ENCODE measurements around the gene SPRN.
"Not testable (repeated sequence)": the region's sequence is repeated elsewhere in the genome, so short reads cannot be mapped to it uniquely, and the experiment has no call there.

Gene SPRN

DNA sequence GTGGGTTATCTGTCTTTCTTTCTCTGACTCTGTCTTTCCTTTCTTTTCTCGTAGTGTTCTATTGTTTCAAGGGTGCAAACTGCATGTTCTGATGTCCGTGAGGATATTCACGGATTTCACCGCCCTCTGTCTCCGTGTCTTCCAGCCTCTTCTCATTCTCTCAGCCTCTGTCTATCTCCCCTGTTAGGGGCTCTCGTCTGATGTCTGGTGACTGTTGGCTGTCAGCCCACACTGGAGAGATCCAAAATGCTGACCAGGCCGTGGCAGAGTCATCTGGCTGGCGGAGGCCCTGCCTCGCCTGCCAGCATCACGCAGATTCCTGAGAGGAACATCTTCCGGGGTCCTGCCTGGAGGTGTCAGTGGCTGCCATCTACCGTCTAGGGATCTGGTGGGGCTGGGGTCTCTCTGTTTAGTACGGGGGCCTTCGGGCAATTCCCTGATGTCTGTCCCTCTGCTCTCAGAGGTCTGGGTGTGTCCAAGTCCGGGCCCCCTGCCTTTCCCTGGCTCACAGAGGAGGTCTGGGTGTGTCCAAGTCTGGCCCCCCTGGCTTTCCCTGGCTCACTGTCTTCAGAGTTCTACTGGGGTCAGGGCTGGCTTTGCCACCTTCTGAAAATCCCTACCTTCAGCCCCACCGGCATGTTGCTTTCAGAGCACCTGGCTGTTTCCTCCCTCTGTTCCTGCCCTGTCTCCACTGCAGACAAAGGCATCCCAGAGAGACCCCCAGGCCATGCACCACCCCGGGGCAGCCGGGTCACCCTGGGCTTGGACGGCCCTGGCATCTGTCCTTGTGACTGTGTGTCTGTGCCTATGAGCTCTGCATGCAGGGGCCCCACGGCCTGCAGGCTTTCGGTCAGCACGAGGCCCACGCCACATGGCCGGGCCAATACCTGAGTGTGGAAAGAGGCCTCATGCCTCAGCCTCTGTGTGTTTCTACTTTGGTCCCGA is 15.4 kb upstream of the SPRN start:
- no peak for DNase-seq (ENCODE audit: low read depth)

GRCh38 chr10:133438711-133439273 is 14.4 kb upstream of the SPRN start:
- no peak for DNase-seq (ENCODE audit: low read depth)

DNA sequence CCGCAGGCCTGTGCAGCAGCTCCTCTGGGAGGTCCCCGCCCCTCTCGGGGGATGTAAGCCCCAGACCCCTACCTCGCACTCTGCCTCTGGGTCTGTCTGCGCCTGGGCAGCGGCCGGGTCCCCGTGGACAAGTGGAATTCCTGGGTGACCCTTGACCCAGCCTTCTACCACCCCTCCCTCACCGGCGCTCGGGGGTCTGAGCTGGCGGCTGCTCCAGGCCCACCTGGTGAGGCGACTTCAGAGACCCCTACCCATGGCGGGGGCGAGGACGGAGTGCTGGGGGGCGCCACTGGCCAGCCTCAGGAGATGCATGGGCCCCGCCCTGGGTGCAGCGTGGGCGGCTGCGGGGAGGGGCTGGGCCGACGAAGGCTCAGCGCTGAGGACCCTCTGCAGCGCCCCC is 8.4 kb upstream of the SPRN start:
- DNase-seq (ENCODE audit: low read depth), result not testable (repeated sequence)

- not testable (repeated sequence) for DNase-seq (ENCODE audit: low read depth)
These were observed 7.6 kb upstream of the SPRN start for GRCh38 chr10:133431888-133432613.

- not testable (repeated sequence) for DNase-seq (ENCODE audit: low read depth)
These were observed 5.1 kb upstream of the SPRN start for GRCh38 chr10:133429571-133429970.

DNA sequence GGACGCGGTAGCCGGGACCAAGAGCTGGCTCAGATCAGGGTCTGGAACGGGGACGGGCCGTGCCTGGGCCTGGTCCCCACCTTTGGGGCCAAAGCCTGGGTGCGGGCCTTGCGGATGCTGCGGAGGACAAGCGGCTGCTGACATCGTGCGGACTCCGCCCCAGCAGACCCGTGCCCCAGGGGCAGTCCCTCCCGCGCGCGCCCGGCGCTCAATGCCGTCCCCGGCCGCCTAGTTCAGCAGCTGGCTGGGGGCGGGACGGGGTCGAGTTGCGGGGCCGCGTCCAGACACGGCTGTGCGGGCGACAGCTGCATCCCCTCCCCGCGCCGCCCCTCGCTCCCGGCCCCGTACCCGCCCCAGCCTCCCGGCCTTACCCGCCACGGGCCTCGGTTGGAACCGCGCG is 323 bp downstream of the SPRN start:
- DNase-seq (ENCODE audit: low read depth), result not testable (repeated sequence)

GRCh38 chr10:133422807-133423771 is 1.3 kb downstream of the SPRN start:
- no peak for DNase-seq (ENCODE audit: low read depth)

GRCh38 chr10:133422223-133422806 is 2.1 kb downstream of the SPRN start:
- DNase-seq (ENCODE audit: low read depth), result no peak

DNA sequence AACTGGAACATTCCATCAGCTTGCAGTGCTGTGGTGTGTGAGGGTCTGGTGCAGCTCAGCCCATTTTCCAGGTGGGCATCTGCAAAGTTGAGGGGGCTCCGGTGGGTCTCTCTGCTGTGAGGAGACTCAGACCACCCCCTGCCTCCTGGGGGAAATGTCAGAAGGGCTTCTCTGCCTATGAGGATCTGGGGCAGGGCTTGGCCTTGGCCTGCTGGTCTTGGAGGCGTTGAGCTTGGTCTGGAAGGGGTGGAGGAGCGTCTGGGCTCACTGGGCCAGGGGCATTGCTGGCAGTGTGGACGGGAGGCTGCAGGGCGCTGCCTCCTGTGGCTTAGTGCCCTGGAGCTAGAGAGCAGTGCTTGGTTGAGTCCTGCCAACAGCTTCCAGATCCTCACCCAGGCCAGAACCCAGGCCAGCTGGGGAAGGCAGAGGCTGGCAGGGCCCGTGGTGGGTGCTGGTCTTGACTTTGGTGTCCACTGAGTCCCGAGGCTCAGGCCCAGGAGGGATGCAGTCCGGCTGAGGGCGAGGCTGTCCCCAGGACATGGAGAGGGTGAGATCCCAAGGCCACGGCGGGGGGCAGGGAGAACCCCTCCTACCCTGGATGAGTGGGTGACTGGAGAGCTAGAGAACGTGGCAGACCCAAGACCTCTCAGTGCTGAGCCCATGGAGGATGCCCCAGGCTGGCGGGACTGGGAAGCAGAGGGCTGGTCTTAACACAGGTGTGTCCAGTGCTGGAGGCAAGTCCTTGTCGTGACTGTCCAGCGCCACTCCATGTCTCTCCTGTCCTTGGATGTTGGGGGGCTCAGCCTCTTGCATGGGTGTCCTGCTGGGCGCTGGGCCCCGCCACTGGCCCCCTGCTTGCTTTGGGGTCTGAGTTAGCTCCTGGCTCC is 2.8 kb downstream of the SPRN start:
- no peak for DNase-seq (ENCODE audit: low read depth)

- DNase-seq (ENCODE audit: low read depth), result no peak
These were observed 3.8 kb downstream of the SPRN start for GRCh38 chr10:133420579-133420978.

DNA sequence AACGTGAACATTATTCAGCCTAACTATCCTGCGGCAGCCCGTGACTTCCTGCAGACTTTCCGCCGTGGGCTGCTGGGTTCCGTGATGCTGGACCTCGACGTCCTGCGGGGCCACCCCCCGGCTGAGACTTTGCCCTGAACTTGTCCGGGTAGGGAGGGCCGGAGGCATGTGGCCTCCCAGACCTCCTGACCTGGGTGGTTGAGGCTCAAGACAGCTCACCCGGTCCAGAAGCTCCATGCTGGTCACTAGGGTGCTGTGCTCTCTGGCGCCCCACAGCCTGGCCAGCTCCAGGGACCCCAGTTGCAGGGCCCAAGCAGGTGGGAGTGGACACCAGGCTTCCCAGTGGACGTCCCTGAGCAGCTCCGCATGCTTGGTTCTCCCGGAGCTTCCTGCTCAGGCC is 4.4 kb downstream of the SPRN start:
- DNase-seq (ENCODE audit: low read depth), result no peak

- DNase-seq (ENCODE audit: low read depth), result no peak
These were observed 5.0 kb downstream of the SPRN start for GRCh38 chr10:133419211-133419950.

GRCh38 chr10:133418289-133418993 is 6.0 kb downstream of the SPRN start:
- no peak for DNase-seq (ENCODE audit: low read depth)

DNA sequence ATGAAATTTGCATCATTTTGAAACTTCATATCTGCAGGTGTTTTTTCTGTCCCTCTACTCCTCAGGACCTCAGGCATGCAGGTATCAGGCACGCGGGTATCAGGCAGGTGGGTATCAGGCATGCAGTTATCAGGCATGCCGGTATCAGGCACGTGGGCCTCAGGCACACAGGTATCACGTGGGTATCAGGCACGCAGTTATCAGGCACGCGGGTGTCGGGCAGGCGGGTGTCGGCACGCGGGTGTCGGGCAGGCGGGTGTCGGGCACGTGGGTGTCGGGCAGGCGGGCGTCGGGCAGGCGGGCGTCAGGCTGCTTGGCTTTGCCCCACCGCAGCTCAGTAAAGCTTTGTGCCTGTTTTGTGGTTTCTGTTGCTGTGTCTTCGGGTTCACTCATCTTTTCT is 8.7 kb downstream of the SPRN start:
- no peak for DNase-seq (ENCODE audit: low read depth)

- DNase-seq (ENCODE audit: low read depth), result not testable (repeated sequence)
These were observed 10.0 kb downstream of the SPRN start for GRCh38 chr10:133414401-133414800.

DNA sequence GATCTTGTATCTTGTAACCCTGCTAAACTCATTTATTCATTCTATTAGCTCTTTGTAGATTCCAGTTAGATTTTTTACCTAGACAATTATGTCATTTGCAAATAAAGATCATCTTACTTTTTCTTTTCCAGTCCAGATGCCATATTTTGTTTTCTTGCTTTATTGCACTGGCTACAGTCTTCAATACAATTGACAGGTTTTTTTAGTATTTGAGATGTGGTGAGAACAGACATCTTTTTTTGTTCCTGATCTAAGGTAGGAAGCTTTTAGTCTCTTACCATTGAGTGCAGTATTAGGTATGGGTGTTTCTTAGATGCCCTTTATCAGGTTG is 12.1 kb downstream of the SPRN start:
- no peak for DNase-seq (ENCODE audit: low read depth)

- no peak for DNase-seq (ENCODE audit: low read depth)
These were observed 12.7 kb downstream of the SPRN start for GRCh38 chr10:133411523-133412380.

Measured in activated T-cell treated with anti-CD3 and anti-CD28 coated beads for 24 hours (primary cell).